GM18519 (cell line): ENCODE measurements around the gene ARHGAP15.

Experiments
- ATAC-seq: cut with Tn5 transposase; IDR thresholded peaks from one replicate; pipeline ENCODE4 v1.9.1; 2021; ENCODE audit warnings: mild to moderate bottlenecking, moderate library complexity; ENCODE audit not compliant: unreplicated experiment, low FRiP score

Gene ARHGAP15

GRCh38 chr2:143550500-143550899, 421.3 kb downstream of the ARHGAP15 start:
- ATAC-seq: no peak

- no peak for ATAC-seq
Observed at GRCh38 chr2:143551971-143552650, 422.9 kb downstream of the ARHGAP15 start.

GRCh38 chr2:143553261-143553660, 424.0 kb downstream of the ARHGAP15 start:
- ATAC-seq: no peak

GRCh38 chr2:143558665-143559064, 429.4 kb downstream of the ARHGAP15 start:
- ATAC-seq: no peak

GRCh38 chr2:143559147-143559546, 429.9 kb downstream of the ARHGAP15 start:
- no peak for ATAC-seq

- no peak for ATAC-seq
Observed at GRCh38 chr2:143560724-143561123, 431.5 kb downstream of the ARHGAP15 start.

GRCh38 chr2:143564419-143564818, 435.2 kb downstream of the ARHGAP15 start:
- peak; percentile 87 for ATAC-seq

GRCh38 chr2:143571747-143572146, 442.5 kb downstream of the ARHGAP15 start:
- ATAC-seq: no peak

- no peak for ATAC-seq
Observed at GRCh38 chr2:143572421-143572820, 443.2 kb downstream of the ARHGAP15 start.

- no peak for ATAC-seq
Observed at GRCh38 chr2:143574069-143574468, 444.9 kb downstream of the ARHGAP15 start.

GRCh38 chr2:143575340-143575739, 446.1 kb downstream of the ARHGAP15 start:
- no peak for ATAC-seq

GRCh38 chr2:143577489-143577888, 448.3 kb downstream of the ARHGAP15 start:
- ATAC-seq: no peak

GRCh38 chr2:143579456-143579855, 450.2 kb downstream of the ARHGAP15 start:
- no peak for ATAC-seq

GRCh38 chr2:143581134-143581533, 451.9 kb downstream of the ARHGAP15 start:
- no peak for ATAC-seq

GRCh38 chr2:143582046-143582747, 453.0 kb downstream of the ARHGAP15 start:
- ATAC-seq: no peak

GRCh38 chr2:143584936-143585335, 455.7 kb downstream of the ARHGAP15 start:
- no peak for ATAC-seq

GRCh38 chr2:143586119-143586518, 456.9 kb downstream of the ARHGAP15 start:
- no peak for ATAC-seq

GRCh38 chr2:143588746-143589145, 459.5 kb downstream of the ARHGAP15 start:
- ATAC-seq: no peak

- ATAC-seq: no peak
Observed at GRCh38 chr2:143594161-143594560, 464.9 kb downstream of the ARHGAP15 start.

- no peak for ATAC-seq
Observed at GRCh38 chr2:143594745-143595144, 465.5 kb downstream of the ARHGAP15 start.

GRCh38 chr2:143600116-143600515, 470.9 kb downstream of the ARHGAP15 start:
- ATAC-seq: no peak

GRCh38 chr2:143601828-143602227, 472.6 kb downstream of the ARHGAP15 start:
- ATAC-seq: no peak
